HepG2 (cell line): ENCODE measurements around the gene SYNDIG1. TPM values are rescaled to one million over a fixed set of nuclear protein-coding genes. Genes with fewer than 3 reads are reported as not detected.

ENCODE experiments used
- AKNA ChIP-seq: sonication (generic); formaldehyde crosslinking; IDR thresholded peaks from 2 replicates; pipeline ENCODE4 v1.4.0; 2020; ENCODE audit warnings: missing genetic modification reagents, borderline replicate concordance
- ARNT2 ChIP-seq: sonication (generic); formaldehyde crosslinking; IDR thresholded peaks from 2 replicates; pipeline ENCODE4 v1.8.0; 2022; ENCODE audit warnings: mild to moderate bottlenecking, low read depth, missing genetic modification reagents, moderate library complexity
- CEBPG ChIP-seq: IDR thresholded peaks from 2 replicates; pipeline ENCODE4 v1.6.1; 2016
- NR1H2 ChIP-seq: sonication (generic); formaldehyde crosslinking; IDR thresholded peaks from 2 replicates; pipeline ENCODE4 v1.8.1; 2022; ENCODE audit warnings: low read depth, missing genetic modification reagents, borderline replicate concordance
- SCMH1 ChIP-seq: sonication (generic); formaldehyde crosslinking; IDR thresholded peaks from 2 replicates; pipeline ENCODE4 v1.9.0; 2021; ENCODE audit warnings: missing genetic modification reagents, mild to moderate bottlenecking, borderline replicate concordance
- SIX4 ChIP-seq: sonication (generic); formaldehyde crosslinking; IDR thresholded peaks from 2 replicates; pipeline ENCODE4 v1.4.0; 2020; ENCODE audit warnings: missing genetic modification reagents
- ZBTB33 ChIP-seq: sonication (generic); formaldehyde crosslinking; IDR thresholded peaks from 2 replicates; pipeline ENCODE4 v1.4.0; 2020; ENCODE audit warnings: missing genetic modification reagents
- ZEB1 ChIP-seq: IDR thresholded peaks from 2 replicates; pipeline ENCODE4 v1.6.1; 2012; ENCODE audit warnings: mild to moderate bottlenecking, low read depth, inconsistent platforms; ENCODE audit not compliant: insufficient replicate concordance
- ZNF235 ChIP-seq: sonication (generic); formaldehyde crosslinking; IDR thresholded peaks from 2 replicates; pipeline ENCODE4 v1.8.1; 2023; ENCODE audit warnings: mild to moderate bottlenecking, missing genetic modification reagents, borderline replicate concordance
- ZNF263 ChIP-seq: sonication (generic); formaldehyde crosslinking; IDR thresholded peaks from 2 replicates; pipeline ENCODE4 v1.4.0; 2020; ENCODE audit warnings: missing genetic modification reagents
- ZNF513 ChIP-seq: sonication (generic); formaldehyde crosslinking; conservative IDR thresholded peaks from 2 replicates; pipeline ENCODE4 v1.5.0; 2020; ENCODE audit warnings: missing genetic modification reagents
- ZNF800 ChIP-seq: sonication (generic); formaldehyde crosslinking; IDR thresholded peaks from 2 replicates; pipeline ENCODE4 v1.4.0; 2020; ENCODE audit warnings: missing genetic modification reagents
- polyA plus RNA-seq, 8 experiments: library from polyadenylated mRNA; depleted of rRNA in 3 of 8; stranded (reverse) in 7 of 8; unstranded in 1 of 8; fragments of >200 nt; fragmentation: Illumina TruSeq in 4 of 8; extraction: Trizol in 4 of 8; gene quantifications; 2 replicates each; pipeline versions ENCODE4 v1.2.1 to v1.2.3, GENCODE V29; 2011 to 2016; ENCODE audit warnings: low read depth in 4 of 8, missing spikeins in 1 of 8, mixed read lengths in 1 of 8; ENCODE audit not compliant: insufficient read depth in 1 of 8
- total RNA-seq, 5 experiments: library from RNA; depleted of rRNA; stranded (reverse); fragments of >200 nt; fragmentation: Illumina TruSeq; extraction: Trizol; gene quantifications; 2 replicates each; pipeline ENCODE4 v1.2.3, GENCODE V29; 2016; ENCODE audit warnings: low read depth in 1 of 5

Gene SYNDIG1
- total and polyA plus RNA-seq, 2 of the 13 experiments (the other 11 are each of a cell fraction or from before 2014, with no cell fraction given) = not detected

- TF ChIP-seq ZNF263 (no peak), ARNT2 (CRISPR knock-in tag) (no peak), ZNF513 (CRISPR knock-in tag) (no peak), SCMH1 (no peak), ZNF800 (CRISPR knock-in tag) (no peak), ZBTB33 (CRISPR knock-in tag) (no peak), ZNF235 (no peak), NR1H2 (CRISPR knock-in tag) (no peak), SIX4 (CRISPR knock-in tag) (no peak), CEBPG (no peak), ZEB1 (no peak), AKNA (no peak)
Measured at GRCh38 chr20:24503352-24503931, 34.0 kb downstream of the SYNDIG1 start (continued).
